HCT116 (cell line): ENCODE measurements around the gene MSMP. TPM values are rescaled to one million over a fixed set of nuclear protein-coding genes. Genes with fewer than 3 reads are reported as not detected.

Source experiments
- ATAC-seq: fragments of 200-7000 bp; cut with Tn5 transposase; 2 replicates; pipeline ENCODE4 v1.9.1; 2020; ENCODE audit warnings: mild to moderate bottlenecking, moderate library complexity
- BruUV-seq: library from RNA; stranded (reverse); fragments of 400-500 nt; replicated peaks from 2 replicates; lab custom pipeline; 2021; lab: Mats Ljungman, UMichigan
- CTCF ChIA-PET: fragments of 300-600 bp; sonication (Branson Sonifier 250); formaldehyde crosslinking; loops from one replicate; lab custom pipeline; 2021; ENCODE audit warnings: antibody characterized with exemption; lab: Charles Lee
- POLR2A ChIA-PET: fragments of 300-600, 350-600 bp; sonication (Branson Sonifier 250); formaldehyde crosslinking; loops from one replicate; lab custom pipeline; 2021; ENCODE audit warnings: antibody characterized with exemption; lab: Charles Lee
- RAD21 ChIA-PET, 2 experiments: fragments of 300-600 bp; sonication (Branson Sonifier 250); formaldehyde crosslinking; loops; one replicate each; lab custom pipeline; 2023; ENCODE audit warnings: low total read pairs in 2 of 2; ENCODE audit not compliant: uncharacterized antibody in 2 of 2, unreplicated experiment in 2 of 2, low non-redundant PET in 1 of 2; lab: Charles Lee
- DNase-seq: peaks from one replicate; pipeline ENCODE4 v3.0.0-alpha.2; 2010; ENCODE audit warnings: low read depth, low spot score
- H2AFZ ChIP-seq: fragments of 200-600 bp; shearing (Covaris generic), sonication (generic); 2 replicates; pipeline ENCODE4 v1.6.1; 2017; ENCODE audit warnings: low read depth, mixed run types, mixed read lengths, antibody characterized with exemption, low read length; ENCODE audit not compliant: poor library complexity, severe bottlenecking
- H3K27ac ChIP-seq: 2 replicates; pipeline ENCODE4 v1.5.1; 2012; ENCODE audit warnings: low read depth, low read length
- H3K27me3 ChIP-seq: fragments of 200-600 bp; sonication (generic); 2 replicates; pipeline ENCODE4 v1.6.1; 2016; ENCODE audit warnings: mixed run types, low read length, mixed read lengths; ENCODE audit not compliant: insufficient read depth
- H3K36me3 ChIP-seq, 2 experiments: fragments of 200-500 bp in 1 of 2; fragments of 200-600 bp in 1 of 2; sonication (Bioruptor generic) in 1 of 2; sonication (generic) in 1 of 2; 2 replicates each; pipeline versions ENCODE4 v1.5.1 to v1.6.1; 2014 to 2016; ENCODE audit warnings: low read length in 2 of 2, inconsistent platforms in 1 of 2, mixed read lengths in 1 of 2, mixed run types in 1 of 2; ENCODE audit not compliant: insufficient read depth in 2 of 2, control insufficient read depth in 1 of 2
- H3K4me1 ChIP-seq, 2 experiments: fragments of 200-600 bp in 1 of 2; sonication (generic) in 1 of 2; 2 replicates each; pipeline versions ENCODE4 v1.5.1 to v1.6.1; 2012 to 2017; ENCODE audit warnings: low read length in 2 of 2, inconsistent platforms in 1 of 2, mild to moderate bottlenecking in 1 of 2, mixed read lengths in 1 of 2, mixed run types in 1 of 2, moderate library complexity in 1 of 2; ENCODE audit not compliant: insufficient read depth in 2 of 2, control insufficient read depth in 1 of 2
- H3K4me2 ChIP-seq: fragments of 200-600 bp; sonication (generic); 2 replicates; pipeline ENCODE4 v1.6.1; 2017; ENCODE audit warnings: mixed run types, low read length, mixed read lengths
- H3K4me3 ChIP-seq, 2 experiments: fragments of 200-600 bp in 1 of 2; sonication (generic) in 1 of 2; replicated peaks in 1 of 2; 2 replicates each; pipeline ENCODE4 v1.5.1; 2011 to 2016; ENCODE audit warnings: low read length in 2 of 2, control low read depth in 1 of 2, low read depth in 1 of 2, mild to moderate bottlenecking in 1 of 2, mixed read lengths in 1 of 2, mixed run types in 1 of 2
- H3K79me2 ChIP-seq: fragments of 200-600 bp; sonication (generic); 2 replicates; pipeline ENCODE4 v1.6.1; 2017; ENCODE audit warnings: mild to moderate bottlenecking, mixed run types, low read length, moderate library complexity, mixed read lengths; ENCODE audit not compliant: insufficient read depth
- H3K9ac ChIP-seq: fragments of 200-600 bp; sonication (generic); 2 replicates; pipeline ENCODE4 v1.6.1; 2016; ENCODE audit warnings: low read length, mixed read lengths
- H3K9me2 ChIP-seq: fragments of 200-600 bp; sonication (generic), shearing (Covaris generic); 2 replicates; pipeline ENCODE4 v1.6.1; 2017; ENCODE audit warnings: mixed run types, mild to moderate bottlenecking, moderate library complexity; ENCODE audit not compliant: insufficient read depth
- H3K9me3 ChIP-seq, 2 experiments: fragments of 200-500 bp in 1 of 2; fragments of 200-600 bp in 1 of 2; sonication (Bioruptor generic) in 1 of 2; sonication (generic) in 1 of 2; 2 replicates each; pipeline ENCODE4 v1.6.1; 2014 to 2017; ENCODE audit warnings: low read length in 2 of 2, mixed read lengths in 2 of 2, inconsistent platforms in 1 of 2, low read depth in 1 of 2, mild to moderate bottlenecking in 1 of 2, mixed run types in 1 of 2, moderate library complexity in 1 of 2; ENCODE audit not compliant: control insufficient read depth in 1 of 2, insufficient read depth in 1 of 2
- H4K20me1 ChIP-seq: fragments of 200-600 bp; sonication (generic), shearing (Covaris generic); 2 replicates; pipeline ENCODE4 v1.6.1; 2017; ENCODE audit warnings: mixed run types, mild to moderate bottlenecking, moderate library complexity; ENCODE audit not compliant: insufficient read depth
- CBX3 ChIP-seq: IDR thresholded peaks from 2 replicates; pipeline ENCODE4 v1.6.1; 2012; ENCODE audit warnings: low read depth
- EGR1 ChIP-seq: IDR thresholded peaks from 2 replicates; pipeline ENCODE4 v1.6.1; 2012; ENCODE audit warnings: low read depth
- ELF1 ChIP-seq: IDR thresholded peaks from 2 replicates; pipeline ENCODE4 v1.6.1; 2012; ENCODE audit warnings: low read depth, borderline replicate concordance
- EZH2phosphoT487 ChIP-seq: fragments of 200-600 bp; IDR thresholded peaks from 2 replicates; pipeline ENCODE4 v1.6.1; 2018; ENCODE audit warnings: antibody characterized with exemption, borderline replicate concordance
- FOSL1 ChIP-seq: IDR thresholded peaks from 2 replicates; pipeline ENCODE4 v1.6.1; 2012; ENCODE audit warnings: low read depth
- POLR2A ChIP-seq: IDR thresholded peaks from 2 replicates; pipeline ENCODE4 v1.7.0; 2011; ENCODE audit warnings: borderline replicate concordance; ENCODE audit not compliant: insufficient read depth, insufficient read length; ENCODE audit errors: extremely low read depth
- RAD21 ChIP-seq: IDR thresholded peaks from 2 replicates; pipeline ENCODE4 v1.6.1; 2012; ENCODE audit warnings: low read depth, mild to moderate bottlenecking
- SIN3A ChIP-seq: IDR thresholded peaks from 2 replicates; pipeline ENCODE4 v1.6.1; 2012; ENCODE audit warnings: low read depth
- SP1 ChIP-seq: IDR thresholded peaks from 2 replicates; pipeline ENCODE4 v1.6.1; 2012; ENCODE audit warnings: low read depth
- SRF ChIP-seq: IDR thresholded peaks from 2 replicates; pipeline ENCODE4 v1.6.1; 2012; ENCODE audit warnings: low read depth
- ZFX ChIP-seq: fragments of 450-650 bp; IDR thresholded peaks from 2 replicates; pipeline ENCODE4 v1.6.1; 2017
- intact Hi-C: fragments of 100-400 bp; cut with micrococcal nuclease; formaldehyde crosslinking; loops from 2 replicates; pipeline ENCODE4 v1.10.0; 2022
- total RNA-seq: library from RNA; stranded (reverse); gene quantifications from one replicate; pipeline ENCODE4 v1.2.1, GENCODE V29; 2021; ENCODE audit not compliant: unreplicated experiment
- TF ChIP-seq, protein P1 (sequence below), 3 experiments: fragments of 200-600 bp in 1 of 3; sonication (generic) in 1 of 3; IDR thresholded peaks in 2 of 3; conservative IDR thresholded peaks in 1 of 3; 2 replicates each; pipeline ENCODE4 v1.5.1; 2012 to 2017; ENCODE audit warnings: low read depth in 2 of 3, low read length in 2 of 3, antibody characterized with exemption in 1 of 3, borderline replicate concordance in 1 of 3, control low read depth in 1 of 3, mild to moderate bottlenecking in 1 of 3, mixed read lengths in 1 of 3, mixed run types in 1 of 3, moderate library complexity in 1 of 3; ENCODE audit not compliant: insufficient read depth in 1 of 3

The MSMP gene
- total RNA-seq, 1 experiment from 2014 or later, result 1.2 TPM

- TF ChIP-seq RAD21, result no peak
- no peak for TF ChIP-seq EZH2phosphoT487
- TF ChIP-seq EGR1, result no peak
- TF ChIP-seq POLR2A, result no peak
- TF ChIP-seq CBX3, result no peak
- TF ChIP-seq SRF, result no peak
Measured at GRCh38 chr9:35766997-35767396, 12.9 kb upstream of the MSMP start (continued).

DNA sequence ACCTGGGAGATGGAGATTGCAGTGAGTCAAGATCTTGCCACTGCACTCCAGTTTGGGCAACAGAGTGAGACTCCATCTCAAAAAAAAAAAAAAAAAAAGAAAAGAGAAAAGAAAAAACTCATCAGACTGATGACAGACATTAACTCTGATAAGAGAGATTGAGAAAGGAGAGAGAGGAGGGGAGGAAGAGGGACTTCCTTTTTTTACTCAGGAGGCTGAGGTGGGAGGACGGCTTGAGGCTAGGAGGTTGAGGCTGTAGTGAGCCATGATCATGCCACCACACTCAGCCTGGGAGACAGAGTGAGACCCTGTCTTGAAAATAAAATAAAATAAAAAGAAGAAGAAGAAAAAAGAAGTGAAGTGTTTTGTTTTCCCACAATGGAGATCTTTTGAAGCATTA is 9.7 kb upstream of the MSMP start:
- Histone ChIP-seq H3K9me2 (no peaks in the 10 kb centered on the region), H2AFZ (no peak overlapping the region), H3K27me3 (no peaks in the 10 kb centered on the region), H3K4me2 (no peak overlapping the region), H3K9me3 (no peaks in the 10 kb centered on the region), H3K4me1 (peaks cover 3 to 5% of the 10 kb centered on the region in 2 experiments; a peak in 1 of 4 replicates), H4K20me1 (no peaks in the 10 kb centered on the region)
- DNase-seq, result no peak
- RAD21 ChIA-PET, result no interaction called here
- intact Hi-C loops, result no loop called here
- ATAC-seq, result no peak
- TF ChIP-seq SIN3A (no peak), EZH2phosphoT487 (no peak), ELF1 (no peak), SP1 (no peak), POLR2A (no peak), FOSL1 (no peak), ZFX (no peak)
- TF ChIP-seq, protein P1, sequence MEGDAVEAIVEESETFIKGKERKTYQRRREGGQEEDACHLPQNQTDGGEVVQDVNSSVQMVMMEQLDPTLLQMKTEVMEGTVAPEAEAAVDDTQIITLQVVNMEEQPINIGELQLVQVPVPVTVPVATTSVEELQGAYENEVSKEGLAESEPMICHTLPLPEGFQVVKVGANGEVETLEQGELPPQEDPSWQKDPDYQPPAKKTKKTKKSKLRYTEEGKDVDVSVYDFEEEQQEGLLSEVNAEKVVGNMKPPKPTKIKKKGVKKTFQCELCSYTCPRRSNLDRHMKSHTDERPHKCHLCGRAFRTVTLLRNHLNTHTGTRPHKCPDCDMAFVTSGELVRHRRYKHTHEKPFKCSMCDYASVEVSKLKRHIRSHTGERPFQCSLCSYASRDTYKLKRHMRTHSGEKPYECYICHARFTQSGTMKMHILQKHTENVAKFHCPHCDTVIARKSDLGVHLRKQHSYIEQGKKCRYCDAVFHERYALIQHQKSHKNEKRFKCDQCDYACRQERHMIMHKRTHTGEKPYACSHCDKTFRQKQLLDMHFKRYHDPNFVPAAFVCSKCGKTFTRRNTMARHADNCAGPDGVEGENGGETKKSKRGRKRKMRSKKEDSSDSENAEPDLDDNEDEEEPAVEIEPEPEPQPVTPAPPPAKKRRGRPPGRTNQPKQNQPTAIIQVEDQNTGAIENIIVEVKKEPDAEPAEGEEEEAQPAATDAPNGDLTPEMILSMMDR (IDR thresholded peaks at IDR 0.05 in 2 of 3, conservative IDR thresholded peaks at IDR 0.05 in 1 of 3; ENCODE audit: borderline replicate concordance in 1 of 3, insufficient read depth in 1 of 3, low read depth in 2 of 3, low read length in 2 of 3), result no peak
- TF ChIP-seq, all 23 proteins: peak for 0
- no TSS peak for BruUV-seq
- ChIA-PET POLR2A (no interaction called here), CTCF (no interaction called here)
- Histone ChIP-seq H3K4me3 (no peak overlapping the region), H3K27ac (no peak overlapping the region), H3K36me3 (no peaks in the 10 kb centered on the region), H3K79me2 (peaks cover 34% of the 10 kb centered on the region), H3K9ac (no peak overlapping the region)
